Heart right ventricle (tissue), 16 donors: ENCODE results near the gene LPAR1. TPM values are rescaled to one million over a fixed set of nuclear protein-coding genes. Genes with fewer than 3 reads are reported as not detected.

ENCODE experiments used
- ATAC-seq, 8 donors: fragments of 200-7000 bp; cut with Tn5 transposase; one replicate each; pipeline ENCODE4 v1.9.1; 2020; ENCODE audit warnings: mild to moderate bottlenecking in 8 of 8, moderate library complexity in 8 of 8, moderate number of reproducible peaks in 1 of 8
- DNase-seq, 2 donors: peaks; one replicate each; pipeline ENCODE4 v3.0.0-alpha.2; 2020
- H3K27ac ChIP-seq, 10 donors: fragments of 200-600 bp; sonication (generic) in 2 of 10; one replicate each; pipeline versions ENCODE4 v1.5.0 to v1.8.0; 2020 to 2022; ENCODE audit warnings: mild to moderate bottlenecking in 3 of 10
- H3K27me3 ChIP-seq, 7 donors: fragments of 200-600 bp; one replicate each; pipeline ENCODE4 v1.8.0; 2021 to 2022; ENCODE audit warnings: mild to moderate bottlenecking in 2 of 7
- H3K36me3 ChIP-seq, 9 donors: fragments of 200-600 bp; sonication (generic) in 1 of 9; one replicate each; pipeline versions ENCODE4 v1.5.0 to v1.8.0; 2020 to 2022; ENCODE audit warnings: mild to moderate bottlenecking in 2 of 9
- H3K4me1 ChIP-seq, 9 donors: fragments of 200-600 bp; sonication (generic) in 1 of 9; one replicate each; pipeline versions ENCODE4 v1.5.0 to v1.8.0; 2020 to 2022; ENCODE audit warnings: mild to moderate bottlenecking in 4 of 9
- H3K4me3 ChIP-seq, 10 donors: fragments of 200-600 bp; sonication (generic) in 2 of 10; one replicate each; pipeline versions ENCODE4 v1.5.0 to v1.8.0; 2020 to 2022; ENCODE audit warnings: mild to moderate bottlenecking in 7 of 10, moderate library complexity in 2 of 10
- H3K9me3 ChIP-seq, 11 donors: fragments of 200-600 bp in 10 of 11; sonication (generic) in 2 of 11; one replicate each; pipeline versions ENCODE4 v1.5.0 to v1.8.0; 2013 to 2022; ENCODE audit warnings: mild to moderate bottlenecking in 2 of 11, control low read depth in 1 of 11, moderate library complexity in 1 of 11
- CTCF ChIP-seq, 9 donors: fragments of 200-600 bp; sonication (generic) in 2 of 9; IDR thresholded peaks; one replicate each; pipeline versions ENCODE4 v1.5.0 to v1.8.0; 2021 to 2022; ENCODE audit warnings: antibody characterized with exemption in 9 of 9, mild to moderate bottlenecking in 5 of 9, moderate library complexity in 1 of 9
- WGBS, 2 donors: extraction: QIAGEN DNeasy Blood & Tissue Kit; methylation state at CpG; one replicate each; pipeline ENCODE4 v1.1.7; 2013; ENCODE audit warnings: inconsistent platforms in 1 of 2; 5-methylcytosine and 5-hydroxymethylcytosine counted together
- intact Hi-C, 10 donors: fragments of 100-400 bp; cut with DNase I; formaldehyde crosslinking; loops; one replicate each; pipeline versions ENCODE4 v1.11.1 to v1.14.2; 2022
- polyA plus RNA-seq, 2 donors: library from polyadenylated mRNA; stranded (reverse); fragments of 200-250 nt; gene quantifications; one replicate each; pipeline ENCODE4 v1.2.3, GENCODE V29; 2013
- total RNA-seq, 10 donors: library from RNA; stranded (reverse); fragmentation: NEBNext Ultra II Directional in 3 of 10; extraction: Animal tissue kit (Norgen Biotek cat#: 25700) in 3 of 10; gene quantifications; one replicate each; pipeline versions ENCODE4 v1.2.1 to v1.2.4, GENCODE V29; 2021 to 2023
- donor health status: Arrhythmogenic right ventricular cardiomyopathy.
- donor health status: ischemic (EF 13 %, LVEDD 7.1; RV severe dilation, severe dysfunction).
- donor health status: healthy with polysubstance abuse.
- donor health status: DM: no; HTN: yes; CAD: no.
- donor health status: DM: no; HTN: no; CAD: no.
- donor health status: ischemic (EF 25% LVEDD 6.9; RV normal size, moderate dysfunction).
- donor health status: ischemic (EF 25% LVEDD 5.7; RV mildly dilated, moderate dysfunction).
- donor health status: healthy.
- donor health status: DM: yes; HTN: yes; CAD: no.
- donor health status: Ischemic cardiomyopathy.
- donor health status: ischemic (EF 35%, LVEDD 5.7; RV mildly dilated, moderate dysfunction).
- donor health status: nonischemic (EF 11% LVEDD 7.7; RV severe dilation, severe dysfunction).
- donor health status: DM: yes; HTN: yes; CAD: no.
- donor health status: PGD.
- donor health status: ischemic (EF 29% LVEDD 5.4; RV normal size, mild dysfunction).
- donor health status: nonischemic (EF 23%, LVEDD 6.1; RV moderate dilation, normal function).

LPAR1 gene
- total and polyA plus RNA-seq, 12 donors = 4.0 to 16.6 (median 7.7) TPM

DNA sequence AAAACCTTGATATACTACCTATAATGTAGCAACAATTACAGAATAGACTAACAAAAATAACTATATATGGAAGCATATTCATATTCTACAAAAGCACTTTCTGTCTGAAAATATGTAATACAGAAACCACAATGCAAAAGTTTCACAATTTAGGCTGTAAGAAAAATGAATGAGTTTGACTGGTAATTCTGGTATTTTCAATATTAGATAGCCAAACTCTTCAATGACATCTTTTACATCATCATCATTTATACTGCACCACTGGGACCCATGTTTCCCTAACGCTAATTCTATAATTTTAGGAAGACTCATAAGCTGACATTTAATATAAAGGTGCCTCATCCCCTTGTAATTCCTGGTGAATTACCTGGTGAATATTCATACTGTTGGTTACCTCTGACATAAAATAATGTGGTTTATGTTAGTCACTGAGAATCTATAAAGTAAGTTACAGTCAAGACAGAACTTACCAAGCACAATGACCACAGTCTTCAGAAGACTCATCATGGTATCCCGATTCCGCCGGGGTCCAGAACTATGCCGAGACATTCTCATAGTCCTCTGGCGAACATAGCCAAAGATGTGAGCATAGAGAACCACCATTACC is 97.2 kb downstream of the LPAR1 start:
- WGBS, 2 donors = 94 to 97% methylated on average over 6 of the region's 6 CpGs
- TF ChIP-seq CTCF (IDR thresholded peaks at IDR 0.05) = no peak
- ATAC-seq (no peak), DNase-seq (no peak)
- H3K27me3 ChIP-seq = no peaks in the 10 kb centered on the region
- no peak overlapping the region for H3K27ac ChIP-seq
- peaks cover 0 to 12% (median 0%) of the 10 kb centered on the region in 9 donors for H3K4me1 ChIP-seq
- H3K36me3 ChIP-seq = peaks cover 0 to 21% (median 0%) of the 10 kb centered on the region in 9 donors
- peaks cover 0 to 4% (median 0%) of the 10 kb centered on the region in 11 donors for H3K9me3 ChIP-seq
- intact Hi-C loops = no loop called here
- no peak overlapping the region for H3K4me3 ChIP-seq

GRCh38 chr9:110939573-110939972 is 98.7 kb downstream of the LPAR1 start:
- H3K9me3 ChIP-seq = peaks cover 0 to 4% (median 0%) of the 10 kb centered on the region in 11 donors
- no peak for TF ChIP-seq CTCF (IDR thresholded peaks at IDR 0.05)
- no peaks in the 10 kb centered on the region for H3K27me3 ChIP-seq
- 76 to 88% methylated on average over 1 of the region's 1 CpG for WGBS, 2 donors
- DNase-seq (no peak), ATAC-seq (no peak)
- H3K4me3 ChIP-seq = no peak overlapping the region
- peaks cover 0 to 21% (median 0%) of the 10 kb centered on the region in 9 donors for H3K36me3 ChIP-seq
- H3K27ac ChIP-seq = peak overlapping the region in 1 of 10 donors; percentile 19
- intact Hi-C loops = no loop called here
- H3K4me1 ChIP-seq = peaks cover 0 to 12% (median 0%) of the 10 kb centered on the region in 9 donors

- H3K9me3 ChIP-seq = peaks cover 0 to 4% (median 0%) of the 10 kb centered on the region in 11 donors
- no peak for DNase-seq
- H3K27ac ChIP-seq = peak overlapping the region in 1 of 10 donors; percentile 19
- ATAC-seq = no peak
- 82 to 90% methylated on average over 5 of the region's 5 CpGs for WGBS, 2 donors
- H3K4me1 ChIP-seq = peaks cover 0 to 12% (median 0%) of the 10 kb centered on the region in 9 donors
- no peak for TF ChIP-seq CTCF (IDR thresholded peaks at IDR 0.05)
- peaks cover 0 to 21% (median 0%) of the 10 kb centered on the region in 9 donors for H3K36me3 ChIP-seq
- intact Hi-C loops = no loop called here
- no peaks in the 10 kb centered on the region for H3K27me3 ChIP-seq
- no peak overlapping the region for H3K4me3 ChIP-seq
Observed at GRCh38 chr9:110939047-110939446, 99.2 kb downstream of the LPAR1 start.

DNA sequence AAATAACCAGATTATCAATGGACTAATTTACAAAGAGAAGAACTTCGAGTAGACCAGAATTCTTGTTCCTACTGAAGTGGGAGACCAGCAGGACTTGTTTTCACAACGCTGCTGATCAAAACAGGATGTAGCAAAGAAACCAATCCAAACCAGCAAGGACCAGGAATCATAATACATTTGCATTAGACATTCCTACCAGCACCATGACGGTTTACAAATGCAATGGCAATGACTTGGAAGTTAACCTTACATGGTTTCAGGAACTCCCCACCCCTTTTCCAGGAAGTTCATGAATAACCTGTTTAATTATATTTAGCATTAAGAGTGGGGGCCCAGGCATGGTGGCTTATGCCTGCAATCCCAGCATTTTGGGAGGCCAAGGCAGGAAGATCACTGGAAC is 100.0 kb downstream of the LPAR1 start:
- TF ChIP-seq CTCF (IDR thresholded peaks at IDR 0.05) = no peak
- WGBS, 2 donors = 70 to 82% methylated on average over 3 of the region's 3 CpGs
- H3K4me3 ChIP-seq = no peak overlapping the region
- no peak overlapping the region for H3K27ac ChIP-seq
- H3K4me1 ChIP-seq = peaks cover 0 to 15% (median 0%) of the 10 kb centered on the region in 9 donors
- no peaks in the 10 kb centered on the region for H3K27me3 ChIP-seq
- intact Hi-C loops = no loop called here
- no peak for DNase-seq
- peaks cover 0 to 4% (median 0%) of the 10 kb centered on the region in 11 donors for H3K9me3 ChIP-seq
- ATAC-seq = no peak
- H3K36me3 ChIP-seq = peaks cover 0 to 21% (median 0%) of the 10 kb centered on the region in 9 donors
